Sigmoid colon (tissue), 7 donors: ENCODE measurements around the gene MYO18B. TPM values are rescaled to one million over a fixed set of nuclear protein-coding genes. Genes with fewer than 3 reads are reported as not detected.
"Not testable (repeated sequence)": the region's sequence is repeated elsewhere in the genome, so short reads cannot be mapped to it uniquely, and the experiment has no call there.

Source experiments
- DNase-seq: peaks from one replicate; pipeline ENCODE4 v3.0.0-alpha.2; 2019
- H3K27ac ChIP-seq, 4 donors: fragments of 200-600 bp; sonication (generic); one replicate each; pipeline ENCODE4 v1.5.1; 2016 to 2019; ENCODE audit warnings: mild to moderate bottlenecking in 1 of 4
- H3K27me3 ChIP-seq, 3 donors: fragments of 200-600 bp; sonication (generic); one replicate each; pipeline ENCODE4 v1.5.1; 2019; ENCODE audit warnings: mild to moderate bottlenecking in 1 of 3
- H3K36me3 ChIP-seq, 4 donors: fragments of 200-600 bp; sonication (generic); one replicate each; pipeline ENCODE4 v1.5.1; 2016 to 2019
- H3K4me1 ChIP-seq, 4 donors: fragments of 200-600 bp; sonication (generic); one replicate each; pipeline ENCODE4 v1.5.1; 2017 to 2019
- H3K4me3 ChIP-seq, 4 donors: fragments of 200-600 bp; sonication (generic); one replicate each; pipeline ENCODE4 v1.5.1; 2017 to 2019; ENCODE audit warnings: mild to moderate bottlenecking in 2 of 4, moderate library complexity in 1 of 4
- H3K9me3 ChIP-seq, 4 donors: fragments of 200-600 bp in 3 of 4; sonication (generic) in 3 of 4; one replicate each; pipeline versions ENCODE4 v1.5.1 to v1.6.1; 2013 to 2019
- CTCF ChIP-seq, 4 experiments: fragments of 450-650 bp in 3 of 4; fragments of 200-600 bp in 1 of 4; IDR thresholded peaks; one replicate each; pipeline ENCODE4 v1.5.1; 2016 to 2019; ENCODE audit warnings: antibody characterized with exemption in 4 of 4, mild to moderate bottlenecking in 3 of 4, moderate library complexity in 2 of 4
- EP300 ChIP-seq, 4 donors: sonication (generic); formaldehyde crosslinking; IDR thresholded peaks; one replicate each; pipeline ENCODE4 v1.6.1; 2017; ENCODE audit warnings: antibody characterized with exemption in 4 of 4
- POLR2A ChIP-seq, 2 donors: fragments of 450-650 bp; IDR thresholded peaks; one replicate each; pipeline ENCODE4 v1.6.1; 2016; ENCODE audit warnings: antibody characterized with exemption in 2 of 2, mild to moderate bottlenecking in 2 of 2, moderate library complexity in 2 of 2
- POLR2AphosphoS5 ChIP-seq, 4 donors: sonication (generic); formaldehyde crosslinking; IDR thresholded peaks; one replicate each; pipeline ENCODE4 v1.6.1; 2017; ENCODE audit warnings: antibody characterized with exemption in 4 of 4
- WGBS, 2 donors: extraction: QIAGEN DNeasy Blood & Tissue Kit; methylation state at CpG; one replicate each; pipeline ENCODE4 v1.1.7; 2013; 5-methylcytosine and 5-hydroxymethylcytosine counted together
- intact Hi-C: fragments of 100-400 bp; cut with DNase I; formaldehyde crosslinking; loops from one replicate; pipeline ENCODE4 v1.15.1; 2023
- polyA plus RNA-seq, 3 donors: library from polyadenylated mRNA; stranded (reverse); fragments of 200-250 nt; gene quantifications; one replicate each; pipeline ENCODE4 v1.2.3, GENCODE V29; 2013
- total RNA-seq, 4 donors: library from RNA; depleted of rRNA; stranded (reverse); fragments of >200 nt; gene quantifications; one replicate each; pipeline ENCODE4 v1.1.0, GENCODE V29; 2016
- donor health status: healthy with polysubstance abuse.
- donor health status: Bipolar disorder and iron deficiency.
- donor health status: healthy.

MYO18B gene
- total and polyA plus RNA-seq, 7 donors, result under 0.01 to 0.60 (median 0.30) TPM; not detected in 3

GRCh38 chr22:25972397-25972796, 230.4 kb downstream of the MYO18B start:
- Histone ChIP-seq H3K9me3 (no peaks in the 10 kb centered on the region), H3K27me3 (peaks cover 0 to 33% (median 0%) of the 10 kb centered on the region in 3 donors), H3K4me1 (no peaks in the 10 kb centered on the region), H3K4me3 (no peak overlapping the region), H3K27ac (no peak overlapping the region), H3K36me3 (no peaks in the 10 kb centered on the region)
- whole genome bisulfite sequencing, 2 donors, result 76 to 81% methylated on average over 9 of the region's 9 CpGs
- TF ChIP-seq POLR2AphosphoS5 (IDR thresholded peaks at IDR 0.05) (no peak), POLR2A (IDR thresholded peaks at IDR 0.05) (no peak), EP300 (IDR thresholded peaks at IDR 0.05) (no peak), CTCF (IDR thresholded peaks at IDR 0.05) (no peak)
- DNase-seq, result no peak
- intact Hi-C loops, result no loop called here

- no peak for TF ChIP-seq CTCF (IDR thresholded peaks at IDR 0.05)
- TF ChIP-seq POLR2A (IDR thresholded peaks at IDR 0.05), result no peak
- TF ChIP-seq EP300 (IDR thresholded peaks at IDR 0.05), result no peak
- TF ChIP-seq POLR2AphosphoS5 (IDR thresholded peaks at IDR 0.05), result no peak
- no peak for DNase-seq
- no peak overlapping the region for H3K27ac ChIP-seq
- H3K36me3 ChIP-seq, result no peaks in the 10 kb centered on the region
- intact Hi-C loops, result no loop called here
- H3K4me1 ChIP-seq, result no peaks in the 10 kb centered on the region
- WGBS, 2 donors, result 72 to 73% methylated on average over 1 of the region's 1 CpG
- H3K27me3 ChIP-seq, result peaks cover 0 to 19% (median 0%) of the 10 kb centered on the region in 3 donors
- no peak overlapping the region for H3K4me3 ChIP-seq
- H3K9me3 ChIP-seq, result no peaks in the 10 kb centered on the region
These were observed 234.4 kb downstream of the MYO18B start for GRCh38 chr22:25976356-25976755.

- Histone ChIP-seq H3K27me3 (peaks cover 0 to 7% (median 0%) of the 10 kb centered on the region in 3 donors), H3K9me3 (peaks cover 0 to 5% (median 2%) of the 10 kb centered on the region in 4 donors), H3K4me3 (no peak overlapping the region), H3K4me1 (no peaks in the 10 kb centered on the region), H3K27ac (no peak overlapping the region), H3K36me3 (no peaks in the 10 kb centered on the region)
- WGBS, 2 donors, result 47 to 71% methylated on average over 3 of the region's 3 CpGs
- intact Hi-C loops, result loop anchor here (10.0 kb wide), 1 partner anchor 65 kb away; no protein-coding TSS in a partner anchor
- no peak for DNase-seq
- TF ChIP-seq POLR2A (IDR thresholded peaks at IDR 0.05), result no peak
These were observed 238.0 kb downstream of the MYO18B start for GRCh38 chr22:25979968-25980367.

- not testable (repeated sequence) for H3K36me3 ChIP-seq, H3K9me3 ChIP-seq, H3K27ac ChIP-seq, DNase-seq, H3K4me1 ChIP-seq, H3K4me3 ChIP-seq, H3K27me3 ChIP-seq
- 93 to 100% methylated on average over 1 of the region's 1 CpG for WGBS, 2 donors
- intact Hi-C loops, result loop anchor here (10.0 kb wide), 1 partner anchor 70 kb away; no protein-coding TSS in a partner anchor
These were observed 242.9 kb downstream of the MYO18B start for GRCh38 chr22:25984911-25985310.

- intact Hi-C loops, result loop anchor here (10.0 kb wide), 1 partner anchor 73 kb away; no protein-coding TSS in a partner anchor
- WGBS, 2 donors, result 26 to 46% methylated on average over 8 of the region's 8 CpGs
- no peak overlapping the region for H3K4me3 ChIP-seq
These were observed 246.0 kb downstream of the MYO18B start for GRCh38 chr22:25987948-25988347.

More at GRCh38 chr22:25987948-25988347, 246.0 kb downstream of the MYO18B start:
- Histone ChIP-seq H3K4me1 (no peaks in the 10 kb centered on the region), H3K36me3 (no peaks in the 10 kb centered on the region), H3K27me3 (peaks cover 0 to 2% (median 0%) of the 10 kb centered on the region in 3 donors), H3K9me3 (no peaks in the 10 kb centered on the region), H3K27ac (no peak overlapping the region)
- TF ChIP-seq CTCF (IDR thresholded peaks at IDR 0.05), result no peak
- no peak for TF ChIP-seq EP300 (IDR thresholded peaks at IDR 0.05)
- no peak for TF ChIP-seq POLR2AphosphoS5 (IDR thresholded peaks at IDR 0.05)
- TF ChIP-seq POLR2A (IDR thresholded peaks at IDR 0.05), result no peak
- DNase-seq, result no peak
